Measurements from ENCODE around the gene HACD1. TPM values are rescaled to one million over a fixed set of nuclear protein-coding genes. Genes with fewer than 3 reads are reported as not detected.

Gene HACD1
- total and polyA plus RNA-seq, 2 of the 4 experiments (the other 2 are of a cell fraction), result 10.0 to 24.9 TPM

GRCh38 chr10:17649052-17649451 lies 31.9 kb upstream of the HACD1 start:
- ATAC-seq (ENCODE audit: low read depth) (no peak), DNase-seq (no peak)
- Histone ChIP-seq H2BK20ac (ENCODE audit: low read depth, low read length) (no peak overlapping the region), H2AFZ (replicated peaks; ENCODE audit: low read length, poor library complexity) (no peak overlapping the region), H3K9me1 (ENCODE audit: insufficient read depth, low read length) (peaks cover 8% of the 10 kb centered on the region; the same call in 1 of the 2 replicates), H2AK9ac (replicated peaks; ENCODE audit: low read depth, low read length, poor library complexity) (no peak overlapping the region), H4K91ac (ENCODE audit: insufficient read depth, low read depth, low read length) (no peak overlapping the region), H3K9ac (ENCODE audit: low read depth, low read length) (no peak overlapping the region), H2AK5ac (ENCODE audit: low read depth, low read length) (no peak overlapping the region), H3K27me3 (ENCODE audit: control insufficient read depth, insufficient read depth, low read length) (no peaks in the 10 kb centered on the region), H3K27ac (ENCODE audit: insufficient read depth, low read length) (no peak overlapping the region), H2BK120ac (ENCODE audit: low read depth, low read length) (no peak overlapping the region), H3K56ac (ENCODE audit: extremely low read depth, insufficient read depth, low read length) (no peak overlapping the region), H4K5ac (ENCODE audit: low read depth, low read length) (no peak overlapping the region), H2BK5ac (ENCODE audit: low read depth, low read length, poor library complexity, severe bottlenecking) (no peak overlapping the region), H3K4me3 (ENCODE audit: insufficient read depth, low read depth, low read length) (no peak overlapping the region), H3K4me2 (ENCODE audit: low read depth, low read length) (no peak overlapping the region), H3K79me1 (ENCODE audit: low read depth in 1 of 2, low read length in 2 of 2) (peaks cover 16 to 62% of the 10 kb centered on the region in 2 experiments; a peak in 3 of 4 replicates), H3K36me3 (ENCODE audit: control insufficient read depth, insufficient read depth, low read length) (peaks cover 2% of the 10 kb centered on the region; the same call in 1 of the 2 replicates), H4K20me1 (ENCODE audit: insufficient read depth, low read length) (peaks cover 52% of the 10 kb centered on the region), H3K18ac (ENCODE audit: low read depth, low read length) (no peak overlapping the region), H3K9me3 (ENCODE audit: control insufficient read depth, insufficient read depth, low read length) (no peaks in the 10 kb centered on the region), H3K23ac (ENCODE audit: low read depth, low read length) (no peak overlapping the region), H4K8ac (ENCODE audit: low read depth in 2 of 2, low read length in 2 of 2) (no peak overlapping the region), H3K14ac (replicated peaks; ENCODE audit: low read depth, low read length) (no peak overlapping the region), H3K4ac (ENCODE audit: low read depth, low read length) (no peak overlapping the region), H3K4me1 (ENCODE audit: control insufficient read depth, insufficient read depth, low read length) (peaks cover 10% of the 10 kb centered on the region), H2BK15ac (ENCODE audit: low read depth, low read length) (no peak overlapping the region)
- intact Hi-C loops (cut with micrococcal nuclease) (no loop called here), in situ Hi-C loops (cut with MboI; ENCODE audit: low sequenced_read_pairs) (no loop called here), dilution Hi-C loops (cut with HindIII; ENCODE audit: low sequenced_read_pairs, unreplicated experiment) (no loop called here)
- no peak for TF ChIP-seq CEBPB (IDR thresholded peaks at IDR 0.05; ENCODE audit: low read depth, low read length)
- TF ChIP-seq MAFK (IDR thresholded peaks at IDR 0.05; ENCODE audit: low read depth, low read length), result no peak
- TF ChIP-seq RAD21 (IDR thresholded peaks at IDR 0.05; ENCODE audit: low read length), result no peak
- no peak for TF ChIP-seq CTCF (conservative IDR thresholded peaks at IDR 0.05; ENCODE audit: low read depth, low read length)
- TF ChIP-seq SMC3 (IDR thresholded peaks at IDR 0.05; ENCODE audit: low read depth, low read length), result no peak
- no peak for TF ChIP-seq NFE2L2 (IDR thresholded peaks at IDR 0.05; ENCODE audit: low read depth, low read length)
- TF ChIP-seq MAZ (IDR thresholded peaks at IDR 0.05; ENCODE audit: borderline replicate concordance, low read depth, low read length), result no peak
- CTCF ChIA-PET, result no interaction called here
- no CpG with 5 or more reads among the region's 4 CpGs for WGBS, 2 experiments (ENCODE audit: extremely low coverage in 2 of 2, insufficient read length in 1 of 2)
- POLR2A ChIA-PET (ENCODE audit: unreplicated experiment), result no interaction called here
- no TSS peak for BruUV-seq (replicated peaks)

Measured in IMR-90 (cell line).